PFSK-1 (cell line): ENCODE measurements around the gene ZNF699.

Source experiments
- FOXP2 ChIP-seq: optimal IDR thresholded peaks from 2 replicates; pipeline ENCODE3; 2011; ENCODE audit warnings: borderline replicate concordance, control low read depth, inconsistent platforms; ENCODE audit not compliant: insufficient read depth; ENCODE audit errors: extremely low read length, extremely low read depth
- POLR2AphosphoS5 ChIP-seq: IDR thresholded peaks from 2 replicates; pipeline ENCODE4 v1.6.1; 2012; ENCODE audit warnings: low read depth, mild to moderate bottlenecking, control low read depth, low read length, moderate library complexity
- REST ChIP-seq, 2 experiments: IDR thresholded peaks; 2 replicates each; pipeline versions ENCODE4 v1.6.1 to v1.8.0; 2011 to 2012; ENCODE audit warnings: low read depth in 2 of 2, low read length in 2 of 2, control low read depth in 1 of 2, inconsistent platforms in 1 of 2, mild to moderate bottlenecking in 1 of 2, moderate library complexity in 1 of 2; ENCODE audit not compliant: insufficient read depth in 1 of 2
- SIN3A ChIP-seq: IDR thresholded peaks from 2 replicates; pipeline ENCODE4 v1.6.1; 2012; ENCODE audit warnings: mild to moderate bottlenecking, low read length, moderate library complexity, borderline replicate concordance; ENCODE audit not compliant: insufficient read depth
- TAF1 ChIP-seq: IDR thresholded peaks from 2 replicates; pipeline ENCODE4 v1.6.1; 2012; ENCODE audit warnings: low read length, control low read depth, borderline replicate concordance; ENCODE audit not compliant: insufficient read depth

ZNF699 gene

GRCh38 chr19:9323919-9324583 lies 14.4 kb upstream of the ZNF699 start, which contains the start of gene ZNF559:
Gene ZNF559 (plus strand): TSS chr19:9324179. CDS start chr19:9338550, 14,371 bp downstream.
- no peak for TF ChIP-seq SIN3A
- 0 out of 4 replicates have a peak, but pooled peaks of 1 of the 2 experiments have one; percentile 35 for TF ChIP-seq REST (IDR thresholded peaks at IDR 0.05; ENCODE audit: insufficient read depth in 1 of 2, low read depth in 2 of 2, low read length in 2 of 2)
- TF ChIP-seq POLR2AphosphoS5 = peak; percentile 45; the same call in 1 of the 2 replicates

GRCh38 chr19:9323557-9323918 lies 13.9 kb upstream of the ZNF699 start:
- TF ChIP-seq REST (IDR thresholded peaks at IDR 0.05; ENCODE audit: insufficient read depth in 1 of 2, low read depth in 2 of 2, low read length in 2 of 2) (no peak), TAF1 (no peak), SIN3A (no peak), FOXP2 (no peak), POLR2AphosphoS5 (no peak)

GRCh38 chr19:9321338-9321737 lies 11.7 kb upstream of the ZNF699 start:
- TF ChIP-seq POLR2AphosphoS5 (no peak), SIN3A (no peak), TAF1 (no peak), FOXP2 (no peak), REST (IDR thresholded peaks at IDR 0.05; ENCODE audit: insufficient read depth in 1 of 2, low read depth in 2 of 2, low read length in 2 of 2) (no peak)

- no peak for TF ChIP-seq FOXP2
- TF ChIP-seq REST (IDR thresholded peaks at IDR 0.05; ENCODE audit: insufficient read depth in 1 of 2, low read depth in 2 of 2, low read length in 2 of 2) = no peak
- no peak for TF ChIP-seq TAF1
- TF ChIP-seq POLR2AphosphoS5 = no peak
- TF ChIP-seq SIN3A = no peak
Observed at GRCh38 chr19:9313756-9314155, 4.1 kb upstream of the ZNF699 start.

GRCh38 chr19:9309974-9310446 lies 372 bp upstream of the ZNF699 start:
- TF ChIP-seq REST (IDR thresholded peaks at IDR 0.05; ENCODE audit: insufficient read depth in 1 of 2, low read depth in 2 of 2, low read length in 2 of 2) (no peak), POLR2AphosphoS5 (0 out of 2 replicates have a peak, but pooled peaks have one; percentile 41)
